Osteocyte (in vitro differentiated cells): ENCODE data around the gene PRKN. TPM values are rescaled to one million over a fixed set of nuclear protein-coding genes. Genes with fewer than 3 reads are reported as not detected.

Source experiments
- DNase-seq: peaks from one replicate; pipeline ENCODE4 v3.0.0; 2021; ENCODE audit warnings: mixed read lengths; ENCODE audit not compliant: unreplicated experiment; ENCODE audit errors: extremely low spot score
- H3K27ac Mint-ChIP-seq: one replicate; pipeline ENCODE4 v1.8.0; 2021; ENCODE audit warnings: mild to moderate bottlenecking, mixed read lengths; ENCODE audit not compliant: unreplicated experiment
- H3K27me3 Mint-ChIP-seq: one replicate; pipeline ENCODE4 v1.8.0; 2021; ENCODE audit warnings: mixed read lengths; ENCODE audit not compliant: unreplicated experiment
- H3K36me3 Mint-ChIP-seq: one replicate; pipeline ENCODE4 v1.8.0; 2021; ENCODE audit warnings: mixed read lengths; ENCODE audit not compliant: unreplicated experiment
- H3K4me1 Mint-ChIP-seq: one replicate; pipeline ENCODE4 v1.8.0; 2021; ENCODE audit warnings: mixed read lengths; ENCODE audit not compliant: unreplicated experiment
- H3K4me3 Mint-ChIP-seq: one replicate; pipeline ENCODE4 v1.8.0; 2021; ENCODE audit warnings: mild to moderate bottlenecking, moderate library complexity, mixed read lengths; ENCODE audit not compliant: unreplicated experiment
- H3K9me3 Mint-ChIP-seq: one replicate; pipeline ENCODE4 v1.8.0; 2021; ENCODE audit warnings: mixed read lengths; ENCODE audit not compliant: unreplicated experiment
- CTCF ChIP-seq: fragments of 200-600 bp; sonication (generic); IDR thresholded peaks from 2 replicates; pipeline ENCODE4 v1.5.0; 2021; ENCODE audit warnings: antibody characterized with exemption, mild to moderate bottlenecking, moderate library complexity
- total RNA-seq: library from RNA; stranded (reverse); gene quantifications from 2 replicates; pipeline ENCODE4 v1.2.1, GENCODE V29; 2021

Gene PRKN
- total RNA-seq, 1 donor from 2014 or later, result 13.4 TPM

GRCh38 chr6:161410736-161411135 lies 1316.8 kb downstream of the PRKN start:
- DNase-seq, result no peak
- Mint-ChIP-seq H3K9me3 (no peaks in the 10 kb centered on the region), H3K27me3 (no peaks in the 10 kb centered on the region), H3K4me1 (peaks cover 31% of the 10 kb centered on the region), H3K27ac (peak overlapping the region; percentile 55), H3K4me3 (no peak overlapping the region), H3K36me3 (no peaks in the 10 kb centered on the region)
- no peak for TF ChIP-seq CTCF

GRCh38 chr6:161410076-161410475 lies 1317.5 kb downstream of the PRKN start:
- H3K4me3 Mint-ChIP-seq, result no peak overlapping the region
- H3K4me1 Mint-ChIP-seq, result peaks cover 29% of the 10 kb centered on the region
- peak overlapping the region; percentile 43 for H3K27ac Mint-ChIP-seq
- no peak for DNase-seq
- no peak for TF ChIP-seq CTCF
- no peaks in the 10 kb centered on the region for H3K27me3 Mint-ChIP-seq
- no peaks in the 10 kb centered on the region for H3K36me3 Mint-ChIP-seq
- no peaks in the 10 kb centered on the region for H3K9me3 Mint-ChIP-seq

GRCh38 chr6:161409353-161409752 lies 1318.2 kb downstream of the PRKN start:
- no peaks in the 10 kb centered on the region for H3K36me3 Mint-ChIP-seq
- no peak for TF ChIP-seq CTCF
- no peak overlapping the region for H3K4me3 Mint-ChIP-seq
- H3K9me3 Mint-ChIP-seq, result no peaks in the 10 kb centered on the region
- H3K27ac Mint-ChIP-seq, result peak overlapping the region; percentile 43
- DNase-seq, result no peak
- H3K4me1 Mint-ChIP-seq, result peaks cover 29% of the 10 kb centered on the region
- H3K27me3 Mint-ChIP-seq, result no peaks in the 10 kb centered on the region

- H3K9me3 Mint-ChIP-seq, result peaks cover 6% of the 10 kb centered on the region
- DNase-seq, result no peak
- peak overlapping the region; percentile 19 for H3K27ac Mint-ChIP-seq
- no peak overlapping the region for H3K4me3 Mint-ChIP-seq
- no peak for TF ChIP-seq CTCF
- H3K27me3 Mint-ChIP-seq, result no peaks in the 10 kb centered on the region
- H3K36me3 Mint-ChIP-seq, result peaks cover 3% of the 10 kb centered on the region
- H3K4me1 Mint-ChIP-seq, result peaks cover 29% of the 10 kb centered on the region
Measured at GRCh38 chr6:161408041-161408440, 1319.5 kb downstream of the PRKN start.

GRCh38 chr6:161407581-161407980 lies 1320.0 kb downstream of the PRKN start:
- peaks cover 6% of the 10 kb centered on the region for H3K9me3 Mint-ChIP-seq
- H3K27me3 Mint-ChIP-seq, result no peaks in the 10 kb centered on the region
- peaks cover 29% of the 10 kb centered on the region for H3K4me1 Mint-ChIP-seq
- DNase-seq, result no peak
- H3K27ac Mint-ChIP-seq, result peak overlapping the region; percentile 19
- H3K36me3 Mint-ChIP-seq, result peaks cover 3% of the 10 kb centered on the region
- no peak overlapping the region for H3K4me3 Mint-ChIP-seq
- TF ChIP-seq CTCF, result no peak
